Activated CD4-positive, alpha-beta T cell treated with anti-CD3 and anti-CD28 coated beads for 36 hours (primary cell): ENCODE data around the gene COG7. TPM values are rescaled to one million over a fixed set of nuclear protein-coding genes. Genes with fewer than 3 reads are reported as not detected.
"Not testable (repeated sequence)": the region's sequence is repeated elsewhere in the genome, so short reads cannot be mapped to it uniquely, and the experiment has no call there.

Source experiments
- ATAC-seq: fragments of 200-7000 bp; cut with Tn5 transposase; one replicate; pipeline ENCODE4 v1.10.0; 2021; ENCODE audit warnings: mild to moderate bottlenecking, moderate library complexity
- CTCF ChIA-PET: fragments of 350-600 bp; sonication (Branson Sonifier 250); formaldehyde crosslinking; loops from one replicate; lab custom pipeline; 2021; ENCODE audit warnings: antibody characterized with exemption; lab: Charles Lee
- POLR2A ChIA-PET: fragments of 350-600 bp; sonication (Branson Sonifier 250); formaldehyde crosslinking; loops from one replicate; lab custom pipeline; 2021; ENCODE audit warnings: antibody characterized with exemption, inconsistent platforms; lab: Charles Lee
- DNase-seq: peaks from one replicate; pipeline ENCODE4 v3.0.0-alpha.2; 2020
- H3K27ac Mint-ChIP-seq: one replicate; pipeline ENCODE4 v1.8.0; 2021; ENCODE audit warnings: mixed read lengths
- H3K27me3 Mint-ChIP-seq: one replicate; pipeline ENCODE4 v1.8.0; 2021; ENCODE audit warnings: mixed read lengths
- H3K36me3 Mint-ChIP-seq: one replicate; pipeline ENCODE4 v1.8.0; 2021; ENCODE audit warnings: low read depth, mixed read lengths
- H3K4me1 Mint-ChIP-seq: one replicate; pipeline ENCODE4 v1.8.0; 2021; ENCODE audit warnings: mixed read lengths
- H3K4me3 Mint-ChIP-seq: one replicate; pipeline ENCODE4 v1.8.0; 2021; ENCODE audit warnings: mild to moderate bottlenecking, moderate library complexity, mixed read lengths
- H3K9me3 Mint-ChIP-seq: one replicate; pipeline ENCODE4 v1.8.0; 2021; ENCODE audit warnings: low read depth, mixed read lengths
- intact Hi-C, 2 experiments: fragments of 100-400 bp; cut with DNase I in 1 of 2; cut with micrococcal nuclease in 1 of 2; formaldehyde crosslinking; loops; one replicate each; pipeline versions ENCODE4 v1.14.2 to v1.15.1; 2022 to 2024; cut with DNase I, micrococcal nuclease
- total RNA-seq, 2 experiments: library from RNA; stranded (reverse); gene quantifications; one replicate each; pipeline ENCODE4 v1.2.3, GENCODE V29; 2021

COG7 gene
- total RNA-seq, 2 experiments from 2014 or later: 18.1 to 19.9 TPM

GRCh38 chr16:23491490-23492391, 38.8 kb upstream of the COG7 start:
- Mint-ChIP-seq H3K4me3 (no peak overlapping the region), H3K9me3 (no peaks in the 10 kb centered on the region), H3K27me3 (no peaks in the 10 kb centered on the region), H3K36me3 (peaks cover 48% of the 10 kb centered on the region), H3K4me1 (no peaks in the 10 kb centered on the region), H3K27ac (no peak overlapping the region)
- ATAC-seq: no peak
- ChIA-PET CTCF (interaction anchor here (1.9 kb wide), 1 partner anchor 56 kb away, joined by 5 read pairs; no protein-coding TSS in a partner anchor), POLR2A (interaction anchor here (0.8 kb wide), 1 partner anchor 15 kb away, joined by 6 read pairs; no protein-coding TSS in a partner anchor)
- DNase-seq: no peak
- intact Hi-C loops: no loop called here

GRCh38 chr16:23486480-23486879, 33.5 kb upstream of the COG7 start:
- DNase-seq: no peak
- Mint-ChIP-seq H3K27ac (no peak overlapping the region), H3K27me3 (no peaks in the 10 kb centered on the region), H3K4me1 (no peaks in the 10 kb centered on the region), H3K4me3 (no peak overlapping the region), H3K9me3 (no peaks in the 10 kb centered on the region), H3K36me3 (peaks cover 50% of the 10 kb centered on the region)
- no peak for ATAC-seq
- intact Hi-C loops: no loop called here
- ChIA-PET CTCF (no interaction called here), POLR2A (no interaction called here)

GRCh38 chr16:23485841-23486240, 32.9 kb upstream of the COG7 start:
- H3K4me3 Mint-ChIP-seq: no peak overlapping the region
- no peaks in the 10 kb centered on the region for H3K9me3 Mint-ChIP-seq
- no peak overlapping the region for H3K27ac Mint-ChIP-seq
- CTCF ChIA-PET: no interaction called here
- intact Hi-C loops: no loop called here
- H3K36me3 Mint-ChIP-seq: peaks cover 50% of the 10 kb centered on the region
- DNase-seq: no peak
- H3K27me3 Mint-ChIP-seq: no peaks in the 10 kb centered on the region
- ATAC-seq: no peak
- POLR2A ChIA-PET: no interaction called here
- no peaks in the 10 kb centered on the region for H3K4me1 Mint-ChIP-seq

GRCh38 chr16:23485257-23485614, 32.2 kb upstream of the COG7 start:
- H3K27ac Mint-ChIP-seq: no peak overlapping the region
- DNase-seq (no peak), ATAC-seq (no peak)
- H3K4me3 Mint-ChIP-seq: no peak overlapping the region
- H3K36me3 Mint-ChIP-seq: peaks cover 50% of the 10 kb centered on the region
- H3K4me1 Mint-ChIP-seq: no peaks in the 10 kb centered on the region
- no peaks in the 10 kb centered on the region for H3K27me3 Mint-ChIP-seq
- CTCF ChIA-PET: no interaction called here
- no peaks in the 10 kb centered on the region for H3K9me3 Mint-ChIP-seq
- intact Hi-C loops: no loop called here
- POLR2A ChIA-PET: no interaction called here

GRCh38 chr16:23484510-23485256, 31.7 kb upstream of the COG7 start:
- no peak for DNase-seq
- no peak overlapping the region for H3K27ac Mint-ChIP-seq
- H3K9me3 Mint-ChIP-seq: no peaks in the 10 kb centered on the region
- ChIA-PET POLR2A (no interaction called here), CTCF (no interaction called here)
- H3K36me3 Mint-ChIP-seq: peaks cover 50% of the 10 kb centered on the region
- no peak for ATAC-seq
- intact Hi-C loops: no loop called here
- no peaks in the 10 kb centered on the region for H3K4me1 Mint-ChIP-seq
- H3K4me3 Mint-ChIP-seq: no peak overlapping the region
- H3K27me3 Mint-ChIP-seq: no peaks in the 10 kb centered on the region

- DNase-seq, POLR2A ChIA-PET, H3K27ac Mint-ChIP-seq, H3K4me1 Mint-ChIP-seq, H3K9me3 Mint-ChIP-seq, H3K4me3 Mint-ChIP-seq, intact Hi-C loops, ATAC-seq, H3K27me3 Mint-ChIP-seq: not testable (repeated sequence)
- peaks cover 55% of the 10 kb centered on the region for H3K36me3 Mint-ChIP-seq
- CTCF ChIA-PET: interaction anchor here (1.4 kb wide), 1 partner anchor 49 kb away, joined by 3 read pairs; no protein-coding TSS in a partner anchor
Observed at GRCh38 chr16:23483492-23483891, 30.5 kb upstream of the COG7 start.

- no peaks in the 10 kb centered on the region for H3K27me3 Mint-ChIP-seq
- intact Hi-C loops: no loop called here
- POLR2A ChIA-PET: interaction anchor here (0.8 kb wide), 1 partner anchor 22 kb away, joined by 5 read pairs; no protein-coding TSS in a partner anchor
- H3K27ac Mint-ChIP-seq: no peak overlapping the region
- CTCF ChIA-PET: interaction anchor here (1.4 kb wide), 1 partner anchor 49 kb away, joined by 3 read pairs; no protein-coding TSS in a partner anchor
- H3K4me1 Mint-ChIP-seq: no peaks in the 10 kb centered on the region
- H3K4me3 Mint-ChIP-seq: no peak overlapping the region
- peak; percentile 19 for DNase-seq
- ATAC-seq: no peak
- no peaks in the 10 kb centered on the region for H3K9me3 Mint-ChIP-seq
- peaks cover 56% of the 10 kb centered on the region for H3K36me3 Mint-ChIP-seq
Observed at GRCh38 chr16:23482778-23483177, 29.8 kb upstream of the COG7 start.

GRCh38 chr16:23480257-23480656, 27.3 kb upstream of the COG7 start:
- POLR2A ChIA-PET: no interaction called here

GRCh38 chr16:23479138-23479537, 26.1 kb upstream of the COG7 start:
- no peaks in the 10 kb centered on the region for H3K4me1 Mint-ChIP-seq
- no peaks in the 10 kb centered on the region for H3K9me3 Mint-ChIP-seq
- CTCF ChIA-PET: interaction anchor here (0.5 to 0.9 kb wide), 2 partner anchors 10 to 35 kb away, joined by 3 read pairs; no protein-coding TSS in a partner anchor
- ATAC-seq (no peak), DNase-seq (no peak)
- no peak overlapping the region for H3K27ac Mint-ChIP-seq
- intact Hi-C loops: no loop called here
- H3K4me3 Mint-ChIP-seq: no peak overlapping the region
- H3K27me3 Mint-ChIP-seq: no peaks in the 10 kb centered on the region
- peaks cover 57% of the 10 kb centered on the region for H3K36me3 Mint-ChIP-seq
- POLR2A ChIA-PET: no interaction called here

More at GRCh38 chr16:23480257-23480656, 27.3 kb upstream of the COG7 start:
- ATAC-seq: no peak
- H3K4me3 Mint-ChIP-seq: no peak overlapping the region
- no peak overlapping the region for H3K27ac Mint-ChIP-seq
- no peaks in the 10 kb centered on the region for H3K9me3 Mint-ChIP-seq
- intact Hi-C loops: no loop called here
- DNase-seq: no peak
- no peaks in the 10 kb centered on the region for H3K4me1 Mint-ChIP-seq
- CTCF ChIA-PET: interaction anchor here (0.8 kb wide), 1 partner anchor 11 kb away, joined by 3 read pairs; no protein-coding TSS in a partner anchor
- H3K36me3 Mint-ChIP-seq: peaks cover 55% of the 10 kb centered on the region
- H3K27me3 Mint-ChIP-seq: no peaks in the 10 kb centered on the region

- POLR2A ChIA-PET: no interaction called here
- Mint-ChIP-seq H3K36me3 (peaks cover 57% of the 10 kb centered on the region), H3K4me3 (no peak overlapping the region), H3K4me1 (no peaks in the 10 kb centered on the region), H3K27me3 (no peaks in the 10 kb centered on the region), H3K27ac (no peak overlapping the region), H3K9me3 (no peaks in the 10 kb centered on the region)
- intact Hi-C loops: no loop called here
- CTCF ChIA-PET: interaction anchor here (0.9 kb wide), 1 partner anchor 10 kb away, joined by 3 read pairs; no protein-coding TSS in a partner anchor
- ATAC-seq (no peak), DNase-seq (no peak)
Observed at GRCh38 chr16:23478566-23478965, 25.6 kb upstream of the COG7 start.

GRCh38 chr16:23476289-23476688, 23.3 kb upstream of the COG7 start:
- ChIA-PET CTCF (interaction anchor here (1.7 kb wide), 1 partner anchor 41 kb away, joined by 8 read pairs; no protein-coding TSS in a partner anchor), POLR2A (no interaction called here)
- ATAC-seq (no peak), DNase-seq (no peak)
- Mint-ChIP-seq H3K9me3 (no peaks in the 10 kb centered on the region), H3K27ac (no peak overlapping the region), H3K27me3 (no peaks in the 10 kb centered on the region), H3K36me3 (peaks cover 45% of the 10 kb centered on the region), H3K4me3 (no peak overlapping the region), H3K4me1 (no peaks in the 10 kb centered on the region)
- intact Hi-C loops: no loop called here
